HUDEP-2 (cell line): Measurements from ENCODE around the gene ZBTB20.

ENCODE experiments used
- DNase-seq, 76 experiments: peaks; one replicate each; lab custom pipeline; 2025; ENCODE audit not compliant: unreplicated experiment in 76 of 76; lab: John Stamatoyannopoulos, UW

Gene ZBTB20

DNA sequence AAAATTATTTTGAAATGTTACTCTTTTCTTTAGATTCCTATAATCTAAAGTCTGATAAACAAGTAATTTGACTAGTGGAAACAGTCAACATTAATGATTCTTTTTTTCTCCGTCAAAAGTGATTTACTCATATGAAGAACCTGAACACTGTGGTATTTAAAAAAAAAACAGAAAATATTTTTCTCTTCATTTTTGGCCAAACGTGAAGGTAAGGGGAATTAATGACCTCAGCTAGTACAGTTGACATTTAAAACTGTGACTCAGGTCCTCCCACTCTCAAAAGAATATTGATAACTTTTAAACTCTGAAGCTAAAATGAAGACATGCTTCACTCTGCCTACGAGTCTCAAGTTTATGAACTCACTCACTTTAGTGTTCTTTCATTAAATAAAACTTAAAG lies 818.7 kb downstream of the ZBTB20 start:
- DNase-seq: no peak

DNA sequence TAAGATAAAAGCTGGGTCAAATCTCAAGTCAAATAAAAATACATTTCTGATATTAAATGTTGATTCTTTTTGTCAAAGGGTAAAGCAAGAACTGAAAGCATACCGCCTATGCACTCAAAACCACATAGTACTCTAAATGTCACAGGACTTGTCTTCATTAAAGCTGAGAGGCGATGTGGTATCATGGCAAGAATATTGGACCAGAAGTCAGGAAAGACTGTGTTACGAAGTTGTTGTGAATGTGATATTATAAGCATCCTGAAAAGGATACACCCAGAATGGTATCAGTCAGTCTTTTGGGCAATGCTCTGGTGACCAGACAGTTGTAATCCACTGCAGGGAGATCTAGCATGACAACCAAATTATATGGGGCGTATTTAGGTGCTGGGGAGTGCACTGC lies 819.4 kb downstream of the ZBTB20 start:
- peak in 1 of 76 experiments; percentile 2 for DNase-seq

DNA sequence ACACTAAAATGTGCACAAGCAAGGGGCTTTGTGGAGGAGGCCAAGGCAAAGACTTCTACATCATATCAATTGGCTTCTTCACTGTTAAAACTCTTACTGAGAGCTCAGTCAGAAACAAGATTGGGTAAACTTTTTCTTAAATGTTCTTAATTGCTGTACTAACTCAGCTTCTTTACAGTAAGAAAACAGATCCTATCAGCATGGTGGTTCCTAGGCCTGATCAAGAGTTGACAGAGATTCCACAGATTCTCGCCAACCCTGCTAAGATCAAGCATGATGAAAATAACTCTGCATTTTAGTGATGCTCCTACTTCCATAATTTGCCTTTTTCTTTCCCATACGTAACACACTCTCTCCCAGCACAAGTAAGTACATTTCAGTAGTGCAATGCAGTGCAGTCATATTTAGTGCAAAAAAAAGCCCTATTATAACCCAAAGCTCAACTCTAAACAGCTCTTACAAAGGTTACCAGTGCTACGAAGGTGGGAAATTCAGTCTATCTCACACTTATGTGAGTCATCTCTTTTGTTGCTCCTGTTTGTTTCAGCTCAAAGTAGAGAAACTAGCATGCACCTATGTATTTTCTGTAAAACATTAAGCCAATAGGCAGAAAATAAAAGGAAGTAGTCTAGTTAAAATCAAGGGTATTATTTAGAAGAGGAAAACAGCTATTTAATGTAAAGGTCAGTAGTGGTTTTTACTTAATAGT lies 823.4 kb downstream of the ZBTB20 start:
- DNase-seq: no peak

DNA sequence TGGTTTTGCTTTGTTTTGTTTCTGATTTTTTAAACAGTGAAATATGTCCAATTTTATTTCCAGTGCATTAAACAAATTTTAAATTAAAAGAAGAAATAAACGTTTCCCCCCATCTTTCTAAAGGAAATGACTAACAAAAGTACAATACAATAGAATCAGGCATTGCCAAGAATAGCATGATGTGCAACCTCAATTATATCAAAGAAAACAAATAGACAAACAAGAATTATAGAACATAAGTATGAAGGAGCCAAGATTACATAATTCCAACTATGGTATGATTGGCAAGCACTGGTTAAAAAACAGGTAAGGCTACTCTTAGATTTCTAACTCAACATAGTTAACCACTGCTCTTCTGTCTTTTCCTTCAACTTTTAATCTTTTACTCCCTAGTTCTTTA lies 826.8 kb downstream of the ZBTB20 start:
- no peak for DNase-seq

DNA sequence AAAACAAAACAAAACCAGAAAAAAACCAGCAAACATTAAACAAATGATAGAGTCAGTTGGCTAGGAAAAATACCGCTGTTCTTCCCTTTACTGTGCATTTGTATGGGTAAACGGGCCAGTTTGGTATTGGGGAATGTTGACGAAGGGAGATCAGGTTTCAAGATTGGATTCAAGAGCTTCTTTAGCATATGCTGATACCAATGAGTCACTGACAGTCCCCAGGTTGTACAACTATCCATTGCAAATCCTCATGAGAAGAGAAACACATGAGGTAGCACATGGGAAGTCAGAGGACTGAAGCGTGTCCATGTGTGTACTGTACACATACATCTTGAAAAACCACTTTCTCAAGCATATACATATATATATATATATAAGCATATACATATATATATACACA lies 827.6 kb downstream of the ZBTB20 start:
- no peak for DNase-seq

DNA sequence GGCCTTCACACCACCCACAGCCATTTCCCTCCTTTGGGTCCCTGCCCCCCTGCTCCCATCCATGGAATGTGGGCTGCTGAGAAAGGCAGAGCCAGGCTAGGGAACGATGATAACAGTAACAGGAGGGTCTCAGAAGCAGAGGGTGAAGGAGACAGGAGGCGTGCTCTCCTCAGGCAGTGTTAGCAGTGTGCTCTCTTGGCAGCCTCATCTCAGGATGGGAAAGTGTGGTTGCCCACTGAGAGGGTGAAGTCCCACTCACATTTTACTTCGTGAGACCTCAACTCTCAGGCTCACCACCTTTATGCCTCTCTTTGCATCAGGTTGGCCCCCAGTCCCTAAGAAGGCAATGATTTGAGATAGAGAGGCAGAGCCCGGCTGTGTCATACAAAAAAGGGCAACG lies 828.8 kb downstream of the ZBTB20 start:
- DNase-seq: no peak

DNA sequence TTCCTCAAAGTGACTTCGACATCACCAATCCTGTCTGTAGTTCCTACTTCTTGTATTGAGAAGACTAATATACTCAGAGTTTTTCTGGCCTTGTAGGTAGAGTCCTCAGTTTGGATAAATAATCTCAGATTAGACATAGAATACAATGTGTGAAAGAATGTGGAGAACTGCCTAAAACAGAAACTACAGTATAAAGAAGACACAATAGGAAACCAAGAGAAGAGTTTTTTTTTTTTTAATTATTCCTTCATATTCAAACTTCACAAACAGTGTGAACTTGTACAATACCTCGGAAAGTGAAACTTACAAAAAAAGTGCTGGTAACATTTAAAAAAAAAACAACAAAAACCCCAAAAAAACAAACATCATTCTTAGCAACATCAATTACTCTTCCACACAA lies 832.8 kb downstream of the ZBTB20 start:
- DNase-seq: no peak

DNA sequence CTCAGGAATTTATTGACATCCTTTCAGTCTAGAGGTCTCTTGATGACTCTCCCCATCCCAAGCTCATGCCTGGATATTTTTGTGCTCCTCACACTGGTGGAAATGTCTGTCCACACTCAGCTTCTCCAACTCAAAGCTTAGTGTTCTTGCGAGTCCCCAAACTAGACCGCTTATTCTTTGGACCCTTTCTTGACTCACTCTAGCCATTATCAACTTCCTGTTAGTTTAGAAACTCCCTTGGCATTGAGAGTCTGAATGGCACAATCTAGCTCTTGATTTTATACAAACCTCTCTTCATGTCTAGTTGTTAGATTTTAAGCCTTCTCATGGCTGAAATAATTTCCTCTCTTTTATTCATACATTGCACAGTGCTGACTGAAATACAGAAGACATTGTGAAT lies 833.7 kb downstream of the ZBTB20 start:
- DNase-seq: no peak

DNA sequence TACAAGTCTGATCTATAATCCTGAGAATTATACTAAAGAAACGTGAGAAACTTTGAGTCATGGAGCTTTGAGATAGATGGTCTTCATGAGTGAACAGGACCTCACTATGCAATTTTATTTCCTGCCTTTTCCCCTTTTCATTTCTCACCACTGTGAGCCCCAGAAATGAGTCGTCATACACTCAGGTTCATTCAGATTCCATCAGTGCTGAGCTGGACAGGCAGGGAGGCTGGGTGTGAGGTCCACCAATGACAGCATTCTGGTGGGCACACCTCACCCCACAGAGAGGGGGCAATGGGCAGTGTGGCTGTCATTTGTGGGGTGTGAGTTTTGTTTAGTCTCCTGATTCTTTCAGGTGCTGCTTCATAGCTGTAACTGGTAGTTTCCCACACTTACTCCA lies 836.4 kb downstream of the ZBTB20 start:
- no peak for DNase-seq

DNA sequence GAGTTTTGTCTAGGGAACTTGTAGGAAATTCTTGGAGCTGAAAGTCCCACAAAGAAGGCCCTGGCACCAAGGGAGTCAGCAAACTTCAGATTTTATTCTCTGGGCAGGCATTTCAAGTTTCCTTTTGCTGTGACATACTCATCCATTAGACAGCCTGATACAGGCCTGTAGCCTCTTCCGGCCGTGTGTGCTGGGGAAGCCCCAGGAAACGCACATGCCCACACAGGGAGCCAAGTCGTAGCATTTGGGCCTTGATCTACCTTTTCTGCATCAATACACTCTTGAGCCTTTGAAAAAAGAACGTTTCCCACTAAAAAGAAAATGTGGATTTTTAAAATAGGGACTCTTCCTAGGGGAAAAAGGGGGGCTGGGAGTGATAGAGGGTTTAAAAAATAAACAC lies 838.3 kb downstream of the ZBTB20 start:
- DNase-seq: no peak

DNA sequence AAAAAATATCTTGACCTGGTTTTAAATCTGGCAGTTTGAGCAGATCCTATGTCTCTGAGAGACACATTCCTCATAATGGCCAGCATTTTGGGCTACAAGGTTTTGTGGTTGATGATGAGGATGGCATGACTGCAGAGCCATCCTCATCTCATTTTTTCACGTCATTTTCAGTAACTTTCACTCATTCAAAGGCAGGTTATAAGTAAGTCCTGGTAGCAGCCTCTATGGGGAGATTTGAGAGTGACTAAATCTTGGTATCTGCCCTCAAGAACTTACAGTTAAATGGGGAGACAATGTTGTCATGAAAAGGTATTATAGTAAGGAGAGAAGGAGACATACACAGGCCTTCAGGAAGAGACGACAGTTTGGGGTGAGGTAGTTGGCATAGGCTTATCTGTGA lies 838.7 kb downstream of the ZBTB20 start:
- DNase-seq: no peak

DNA sequence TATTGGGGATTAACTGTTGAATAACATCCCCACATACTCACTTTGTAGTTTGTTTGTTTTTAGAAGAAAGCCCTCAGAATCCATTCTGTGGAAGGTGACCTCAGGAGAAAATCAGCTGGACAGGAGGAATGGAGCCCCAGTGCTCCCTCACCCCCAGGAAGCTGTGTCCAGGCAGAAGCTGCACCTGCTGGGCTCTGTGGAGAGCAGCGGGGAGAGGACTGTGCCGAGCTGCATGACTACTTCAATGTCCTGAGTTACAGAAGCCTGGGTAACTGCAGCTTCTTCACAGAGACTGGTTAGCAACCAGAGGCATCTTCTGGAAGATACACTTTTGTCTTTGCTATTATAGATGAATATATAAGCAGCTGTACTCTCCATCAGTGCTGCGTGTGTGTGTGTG lies 839.3 kb downstream of the ZBTB20 start:
- no peak for DNase-seq

DNA sequence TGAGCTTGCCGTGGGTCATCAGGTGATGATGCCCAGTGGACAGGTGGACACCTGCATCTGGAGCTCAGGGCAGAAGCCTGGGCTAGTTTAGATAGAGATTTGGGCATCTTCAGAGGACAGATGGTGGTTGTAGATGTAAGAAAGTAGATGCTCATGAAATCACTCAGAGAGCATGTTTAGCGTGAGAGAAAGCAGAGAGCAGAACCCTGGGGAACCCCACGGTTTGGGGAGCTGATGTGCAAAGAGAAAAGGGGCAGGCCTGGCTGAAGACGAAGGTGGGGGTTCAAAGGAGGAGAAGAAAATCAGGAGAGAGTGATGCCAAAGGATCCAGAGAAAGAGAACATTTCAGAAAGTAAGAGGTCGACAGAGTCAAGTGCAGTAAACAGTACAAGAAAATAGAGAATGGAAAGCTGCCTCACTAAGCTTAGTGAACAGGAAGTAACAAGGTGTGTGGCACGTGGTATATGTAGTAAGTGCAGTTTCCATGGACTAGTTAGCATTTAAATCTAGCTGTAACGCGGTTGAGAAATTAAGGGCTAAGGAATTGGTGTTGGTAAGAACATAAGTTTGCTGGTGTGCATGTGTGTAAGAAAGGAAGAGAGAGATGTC lies 839.8 kb downstream of the ZBTB20 start:
- DNase-seq: no peak

DNA sequence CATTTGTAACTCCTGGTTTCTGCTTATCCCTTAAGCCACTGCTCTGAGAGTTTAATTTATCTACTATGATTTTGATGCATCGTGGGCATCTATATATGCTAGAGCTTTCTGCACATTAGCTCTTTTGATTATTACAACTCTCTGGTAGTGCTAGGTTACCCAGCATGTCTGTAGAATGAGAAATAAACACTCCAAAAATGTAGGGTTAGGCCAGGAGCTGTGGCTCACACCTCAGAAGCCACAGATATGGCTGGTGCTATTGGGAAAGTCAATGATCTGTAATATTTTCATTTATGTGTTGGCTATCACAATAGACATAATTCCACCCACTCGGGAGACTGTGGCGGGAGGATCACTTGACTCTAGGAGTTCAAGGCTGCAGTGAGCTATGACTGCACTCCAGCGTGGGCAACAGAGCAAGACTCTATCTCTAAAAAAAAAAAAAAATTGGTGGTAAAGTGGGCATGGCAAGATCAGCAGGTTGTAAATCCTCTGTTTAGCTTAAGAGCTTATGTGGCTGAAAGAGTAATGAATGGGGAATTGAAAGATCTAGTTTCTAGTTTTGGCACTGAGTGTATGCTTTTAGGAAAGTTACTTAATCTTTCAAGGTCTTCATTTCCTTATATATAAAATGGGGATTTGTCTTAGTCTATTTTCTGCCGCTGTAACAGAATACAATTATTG lies 847.0 kb downstream of the ZBTB20 start:
- DNase-seq: no peak

DNA sequence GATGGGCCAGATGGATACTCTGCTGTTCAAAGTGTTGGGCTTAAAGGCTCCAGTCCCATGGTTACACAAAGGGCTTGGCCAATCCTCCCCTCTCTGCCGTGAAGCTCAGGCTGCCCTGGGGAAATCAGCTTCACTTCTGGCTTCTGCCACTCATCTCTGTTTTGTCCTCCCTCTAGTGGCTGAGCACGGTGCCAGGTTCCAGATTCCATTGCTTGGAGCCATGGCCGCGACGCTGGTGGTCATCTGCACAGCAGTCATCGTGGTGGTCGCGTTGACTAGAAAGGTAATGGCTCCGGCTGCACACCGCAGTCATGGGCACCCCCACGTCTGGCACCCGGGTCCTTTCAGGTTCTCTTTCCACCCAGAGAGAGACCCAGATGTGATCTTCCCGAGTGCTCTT lies 847.7 kb downstream of the ZBTB20 start:
- DNase-seq: peak in 2 of 76 experiments; percentile 4 to 10

DNA sequence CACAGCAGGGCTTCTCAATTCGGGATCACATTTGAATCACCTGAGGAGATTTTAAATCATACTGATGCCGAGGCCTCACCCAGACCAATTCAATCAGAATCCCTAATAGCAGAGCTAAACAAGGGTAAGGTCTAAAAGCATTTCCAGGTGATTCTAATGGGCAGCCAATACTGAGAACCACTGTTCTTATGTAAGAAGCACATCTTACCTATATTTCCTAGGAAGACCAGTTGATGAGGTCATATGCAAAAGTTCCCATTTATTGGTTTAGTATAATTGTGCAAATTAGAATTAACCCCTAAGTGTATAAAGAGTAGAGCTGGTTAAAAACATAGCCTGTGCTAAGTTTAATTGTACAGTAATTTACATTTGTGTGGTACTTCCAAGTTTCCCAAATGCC lies 851.1 kb downstream of the ZBTB20 start:
- DNase-seq: no peak

DNA sequence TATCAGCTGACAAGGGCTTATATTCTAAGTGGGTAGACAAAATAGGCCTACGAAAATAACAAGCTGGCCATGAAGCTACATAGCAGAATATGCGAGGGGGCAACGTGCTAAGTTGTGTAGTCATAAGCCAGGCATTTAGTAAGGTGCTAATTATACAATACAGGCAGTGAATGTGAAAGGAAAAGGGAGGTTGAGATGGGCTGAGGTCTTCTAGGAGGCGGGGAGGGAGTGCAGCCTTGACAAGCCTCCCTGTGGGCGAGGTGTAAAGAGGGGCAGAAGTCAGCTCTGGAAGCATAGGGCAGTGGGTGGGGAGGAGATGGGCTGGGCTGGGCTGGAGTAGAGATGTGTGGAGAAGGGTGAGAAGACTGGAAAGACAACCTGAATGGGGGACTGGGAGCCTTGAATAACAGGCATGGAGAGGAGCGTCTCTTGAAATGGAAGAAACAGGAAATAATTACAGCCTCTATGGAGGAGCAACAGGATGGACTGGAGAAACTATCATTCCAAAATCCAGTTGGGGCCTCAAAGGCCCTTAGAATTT lies 852.1 kb downstream of the ZBTB20 start:
- DNase-seq: no peak

DNA sequence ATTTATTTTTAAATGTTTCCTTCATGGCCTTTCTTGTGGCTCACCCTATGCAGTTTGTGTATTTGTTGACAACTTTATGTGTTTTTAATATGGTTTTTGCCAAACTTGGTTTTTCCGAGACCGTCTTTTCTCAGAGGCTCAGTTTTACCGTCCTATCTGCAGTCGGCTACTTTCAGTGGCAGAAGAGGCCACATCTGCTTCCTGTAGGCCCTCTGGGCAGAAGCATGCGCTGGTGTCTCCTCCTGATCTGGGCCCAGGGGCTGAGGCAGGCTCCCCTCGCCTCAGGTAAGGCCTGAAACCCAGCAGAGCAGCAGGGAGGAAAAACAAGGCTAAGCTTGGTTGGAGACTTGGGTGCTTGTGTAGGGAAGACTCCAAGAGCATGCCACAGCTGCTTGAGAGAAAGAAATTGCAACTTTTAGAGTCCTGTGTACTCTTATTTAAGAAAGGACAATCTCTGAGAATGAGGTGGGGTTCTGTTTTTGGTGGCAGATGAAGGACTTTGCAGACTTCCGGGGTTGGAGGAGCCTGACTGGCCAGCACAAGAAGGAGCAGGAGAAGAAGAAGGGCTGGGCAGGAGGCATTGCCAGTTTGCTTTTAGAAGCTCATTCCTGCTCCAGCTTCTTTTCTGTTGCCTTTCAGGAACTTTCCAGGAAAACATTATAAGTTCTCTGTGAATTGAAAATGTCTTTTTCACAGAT lies 853.1 kb downstream of the ZBTB20 start, which contains the start of gene TIGIT:
Gene TIGIT, plus strand, starts transcription at position 191 of the 698 bp plus-strand sequence. Its CDS starts 34 bp downstream, at position 225.
- no peak for DNase-seq

DNA sequence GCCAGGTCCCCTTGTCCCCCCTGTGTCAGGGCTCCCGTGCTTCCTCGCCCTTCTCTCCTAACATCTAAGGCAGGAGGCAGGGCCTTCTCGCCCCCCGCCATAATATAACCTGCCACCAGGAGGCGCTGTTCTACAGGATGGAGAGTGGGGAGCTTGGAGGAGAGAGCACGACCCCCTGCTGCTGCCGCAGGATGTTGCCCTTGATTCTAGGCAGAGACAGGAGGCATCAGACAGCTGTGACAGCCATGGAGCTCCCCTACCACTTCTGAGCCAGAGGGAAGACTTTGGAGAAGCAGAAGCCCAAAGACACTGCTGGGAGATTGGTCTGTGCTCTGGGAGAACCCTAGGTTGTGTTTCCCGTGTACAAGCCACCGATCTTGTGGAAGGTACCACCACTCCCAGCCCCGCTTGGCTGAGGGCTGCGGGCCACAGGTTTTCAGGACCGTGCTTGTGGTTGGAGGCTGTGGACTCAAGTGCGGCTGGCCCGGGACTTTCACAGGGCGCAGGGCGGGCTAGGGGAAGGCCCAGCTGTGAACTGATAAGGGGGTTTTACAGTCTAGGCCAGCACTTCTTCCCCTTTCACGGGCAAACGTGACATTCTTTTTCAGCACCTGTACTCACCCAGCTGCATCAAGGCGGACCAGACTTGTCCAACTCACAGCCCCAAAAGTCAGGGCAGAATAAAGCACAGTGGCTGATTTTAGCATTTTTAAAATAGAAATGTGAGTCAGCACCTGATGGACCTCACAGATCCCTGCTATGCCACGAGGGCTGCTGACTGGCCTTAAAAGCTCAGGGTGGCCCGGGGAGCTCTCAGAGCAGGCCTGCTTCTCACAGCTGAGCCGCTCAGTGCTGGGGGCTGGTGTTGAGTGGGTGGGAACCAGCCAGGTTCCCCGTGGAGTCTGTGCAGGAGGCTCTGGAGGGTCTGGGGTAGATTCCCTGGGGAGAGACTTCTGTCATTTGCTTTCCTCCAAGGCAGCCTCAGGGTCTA lies 855.9 kb downstream of the ZBTB20 start:
- DNase-seq: peak in 44 of 76 experiments; percentile 0 to 62 (median 30)

DNA sequence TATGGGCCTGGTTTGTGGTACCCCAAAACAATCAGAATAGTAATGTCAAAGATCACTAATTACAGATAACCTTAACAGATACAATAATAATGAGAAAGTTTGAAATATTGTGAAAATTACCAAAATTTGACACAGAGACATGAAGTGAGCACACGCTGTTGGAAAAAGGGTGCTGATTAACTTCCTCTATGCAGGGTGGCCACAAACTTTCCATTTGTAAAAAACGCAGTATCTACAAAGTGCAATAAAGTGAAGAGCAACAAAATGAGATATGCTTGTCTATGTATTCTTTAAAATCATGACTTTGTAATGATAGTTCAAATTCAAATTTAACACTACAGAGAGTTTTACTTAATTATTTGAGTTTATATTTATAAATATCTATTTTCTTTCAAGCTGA lies 860.8 kb downstream of the ZBTB20 start:
- no peak for DNase-seq
